Hepatocyte (in vitro differentiated cells): ENCODE measurements around the gene GPD1L. TPM values are rescaled to one million over a fixed set of nuclear protein-coding genes. Genes with fewer than 3 reads are reported as not detected.
A peak's percentile ranks its signal among the peaks of the same experiment; 100 is the strongest.

Source experiments
- DNase-seq: peaks from one replicate; pipeline ENCODE4 v3.0.0-alpha.2; 2016; ENCODE audit warnings: low spot score
- H2AFZ ChIP-seq: fragments of 200-600 bp; sonication (generic); 2 replicates; pipeline ENCODE4 v1.6.0; 2016; ENCODE audit warnings: antibody characterized with exemption, mild to moderate bottlenecking
- H3K27ac ChIP-seq: fragments of 200-600 bp; sonication (generic); 2 replicates; pipeline ENCODE4 v1.5.1; 2016; ENCODE audit warnings: mild to moderate bottlenecking
- H3K27me3 ChIP-seq: fragments of 200-600 bp; sonication (generic); 2 replicates; pipeline ENCODE4 v1.6.1; 2016
- H3K36me3 ChIP-seq: fragments of 200-600 bp; sonication (generic); replicated peaks from 2 replicates; pipeline ENCODE4 v1.5.1; 2016; ENCODE audit warnings: low read depth; ENCODE audit not compliant: insufficient read depth
- H3K4me1 ChIP-seq: fragments of 200-600 bp; sonication (generic); 2 replicates; pipeline ENCODE4 v1.5.1; 2016; ENCODE audit warnings: mild to moderate bottlenecking, moderate library complexity; ENCODE audit not compliant: insufficient read depth
- H3K4me2 ChIP-seq: fragments of 200-600 bp; sonication (generic); 2 replicates; pipeline ENCODE4 v1.6.0; 2016
- H3K4me3 ChIP-seq: fragments of 200-600 bp; sonication (generic); 2 replicates; pipeline ENCODE4 v1.5.1; 2016; ENCODE audit warnings: mild to moderate bottlenecking
- H3K79me2 ChIP-seq: fragments of 200-600 bp; sonication (generic); 2 replicates; pipeline ENCODE4 v1.6.0; 2017; ENCODE audit warnings: mild to moderate bottlenecking
- H3K9me2 ChIP-seq: fragments of 200-600 bp; sonication (generic); replicated peaks from 2 replicates; pipeline ENCODE4 v1.6.0; 2017; ENCODE audit warnings: mild to moderate bottlenecking; ENCODE audit not compliant: insufficient read depth
- H3K9me3 ChIP-seq: fragments of 200-600 bp; sonication (generic); 2 replicates; pipeline ENCODE4 v1.5.1; 2016; ENCODE audit warnings: low read depth, mild to moderate bottlenecking
- H4K20me1 ChIP-seq: fragments of 200-600 bp; sonication (generic); 2 replicates; pipeline ENCODE4 v1.6.0; 2016; ENCODE audit warnings: mild to moderate bottlenecking; ENCODE audit not compliant: insufficient read depth, poor library complexity, severe bottlenecking
- CTCF ChIP-seq: fragments of 200-600 bp; sonication (generic); IDR thresholded peaks from 2 replicates; pipeline ENCODE4 v1.5.1; 2016; ENCODE audit warnings: antibody characterized with exemption, mild to moderate bottlenecking; ENCODE audit not compliant: poor library complexity
- EZH2 ChIP-seq: fragments of 200-600 bp; sonication (generic); IDR thresholded peaks from 2 replicates; pipeline ENCODE4 v1.6.1; 2016; ENCODE audit warnings: antibody characterized with exemption, mild to moderate bottlenecking, borderline replicate concordance
- EZH2phosphoT487 ChIP-seq: fragments of 200-600 bp; sonication (generic); IDR thresholded peaks from one replicate; pipeline ENCODE4 v1.6.1; 2018; ENCODE audit warnings: antibody characterized with exemption, mild to moderate bottlenecking, low read depth, moderate library complexity; ENCODE audit not compliant: unreplicated experiment, severe bottlenecking
- whole genome bisulfite sequencing: methylation state at CpG from one replicate; pipeline ENCODE4 v1.1.6; 2016; ENCODE audit warnings: low lambda C conversion rate; ENCODE audit errors: missing lambda C conversion rate; 5-methylcytosine and 5-hydroxymethylcytosine counted together
- polyA plus RNA-seq: library from polyadenylated mRNA; unstranded; fragments of >200 nt; fragmentation: Nextera tagmentation; extraction: Ambion mirVana; gene quantifications from 2 replicates; pipeline ENCODE4 v1.2.1, GENCODE V29; 2016
- total RNA-seq: library from RNA; depleted of rRNA; stranded (reverse); fragments of >200 nt; gene quantifications from 2 replicates; pipeline ENCODE4 v1.2.3, GENCODE V29; 2014

The GPD1L gene
- total and polyA plus RNA-seq, 2 experiments from 2014 or later: 6.8 to 15.2 TPM

GRCh38 chr3:32153414-32154204 is 47.2 kb downstream of the GPD1L start:
- Histone ChIP-seq H3K4me3 (no peak overlapping the region), H3K27ac (no peak overlapping the region), H3K79me2 (no peaks in the 10 kb centered on the region), H4K20me1 (no peaks in the 10 kb centered on the region), H3K9me3 (no peaks in the 10 kb centered on the region), H3K9me2 (no peaks in the 10 kb centered on the region), H3K4me2 (no peak overlapping the region), H2AFZ (no peak overlapping the region), H3K36me3 (no peaks in the 10 kb centered on the region), H3K4me1 (no peaks in the 10 kb centered on the region), H3K27me3 (no peaks in the 10 kb centered on the region)
- DNase-seq: no peak
- TF ChIP-seq EZH2 (no peak), CTCF (no peak), EZH2phosphoT487 (no peak)
- 93% methylated on average over 12 of the region's 12 CpGs for WGBS

GRCh38 chr3:32154205-32154579 is 47.8 kb downstream of the GPD1L start:
- WGBS: 93% methylated on average over 3 of the region's 3 CpGs

GRCh38 chr3:32155117-32155516 is 48.7 kb downstream of the GPD1L start:
- no peak overlapping the region for H2AFZ ChIP-seq
- no peaks in the 10 kb centered on the region for H3K9me3 ChIP-seq
- no peaks in the 10 kb centered on the region for H3K36me3 ChIP-seq
- H4K20me1 ChIP-seq: no peaks in the 10 kb centered on the region
- no peaks in the 10 kb centered on the region for H3K79me2 ChIP-seq
- no peaks in the 10 kb centered on the region for H3K4me1 ChIP-seq
- no peaks in the 10 kb centered on the region for H3K27me3 ChIP-seq
- no peak overlapping the region for H3K27ac ChIP-seq
- no peak overlapping the region for H3K4me2 ChIP-seq
- H3K9me2 ChIP-seq: no peaks in the 10 kb centered on the region
- 97% methylated on average over 3 of the region's 3 CpGs for WGBS
- DNase-seq: no peak
- H3K4me3 ChIP-seq: no peak overlapping the region
- TF ChIP-seq CTCF: no peak
- TF ChIP-seq EZH2: no peak
- TF ChIP-seq EZH2phosphoT487: no peak

More at GRCh38 chr3:32154205-32154579, 47.8 kb downstream of the GPD1L start:
- H3K9me2 ChIP-seq: no peaks in the 10 kb centered on the region
- no peaks in the 10 kb centered on the region for H3K36me3 ChIP-seq
- TF ChIP-seq EZH2phosphoT487 (no peak), EZH2 (no peak), CTCF (peak; percentile 20)
- no peak overlapping the region for H3K4me2 ChIP-seq
- no peak for DNase-seq
- H3K4me3 ChIP-seq: no peak overlapping the region
- no peaks in the 10 kb centered on the region for H3K4me1 ChIP-seq
- H2AFZ ChIP-seq: no peak overlapping the region
- no peaks in the 10 kb centered on the region for H3K9me3 ChIP-seq
- H3K27me3 ChIP-seq: no peaks in the 10 kb centered on the region
- H4K20me1 ChIP-seq: no peaks in the 10 kb centered on the region
- no peak overlapping the region for H3K27ac ChIP-seq
- no peaks in the 10 kb centered on the region for H3K79me2 ChIP-seq
